Measurements from ENCODE around the gene NQO1. TPM values are rescaled to one million over a fixed set of nuclear protein-coding genes. Genes with fewer than 3 reads are reported as not detected.

Gene NQO1
- total RNA-seq, 1 experiment from 2014 or later = 519 TPM

DNA sequence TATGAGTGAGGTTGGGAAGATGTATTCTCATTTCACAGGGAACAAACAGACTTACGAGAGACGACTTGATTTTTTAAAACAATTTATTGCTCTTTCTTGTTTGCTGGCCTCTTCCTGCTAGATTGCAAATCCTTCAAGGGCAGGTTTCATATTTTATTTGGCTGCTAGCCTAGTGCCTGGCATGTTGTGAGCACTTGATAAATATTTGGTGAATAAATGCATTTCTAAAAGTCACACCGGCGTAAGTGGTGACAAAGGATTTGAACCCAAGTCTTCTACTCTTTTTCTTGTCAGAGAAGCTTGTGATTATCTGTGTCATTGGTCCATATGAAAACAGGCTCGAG is 37.2 kb upstream of the NQO1 start:
- Histone ChIP-seq H3K4me3 (replicated peaks in 1 of 2; ENCODE audit: low read depth in 1 of 2, low read length in 2 of 2) (peak overlapping the region; percentile 61 to 98; a peak in 3 of 4 replicates), H3K4me2 (ENCODE audit: low read length) (peak overlapping the region; percentile 86), H4K20me1 (ENCODE audit: insufficient read depth) (no peaks in the 10 kb centered on the region), H3K79me2 (ENCODE audit: insufficient read depth, low read length) (peaks cover 48% of the 10 kb centered on the region), H3K4me1 (ENCODE audit: control insufficient read depth in 1 of 2, insufficient read depth in 2 of 2, low read length in 2 of 2) (peaks cover 9 to 20% of the 10 kb centered on the region in 2 experiments; a peak in 3 of 4 replicates), H3K9ac (ENCODE audit: low read length) (no peak overlapping the region), H3K27ac (ENCODE audit: low read depth, low read length) (no peak overlapping the region), H3K27me3 (ENCODE audit: insufficient read depth, low read length) (no peaks in the 10 kb centered on the region), H3K36me3 (ENCODE audit: control insufficient read depth in 1 of 2, insufficient read depth in 2 of 2, low read length in 2 of 2) (no peaks in the 10 kb centered on the region), H3K9me2 (ENCODE audit: insufficient read depth) (no peaks in the 10 kb centered on the region), H2AFZ (ENCODE audit: low read depth, low read length, poor library complexity, severe bottlenecking) (no peak overlapping the region), H3K9me3 (ENCODE audit: control insufficient read depth in 1 of 2, insufficient read depth in 1 of 2, low read depth in 1 of 2, low read length in 2 of 2) (no peaks in the 10 kb centered on the region)
- intact Hi-C loops (cut with micrococcal nuclease) = no loop called here
- ChIA-PET POLR2A (interaction anchor here (2.0 kb wide), 1 partner anchor 9 kb away, joined by 5 read pairs; the partner anchor contains the start of gene NOB1), RAD21 (ENCODE audit: low non-redundant PET in 1 of 2, low total read pairs in 2 of 2, uncharacterized antibody in 2 of 2, unreplicated experiment in 2 of 2) (no interaction called here), CTCF (no interaction called here)
- ATAC-seq (no peak), DNase-seq (ENCODE audit: low read depth, low spot score) (no peak)
- BruUV-seq (replicated peaks) = no TSS peak
- TF ChIP-seq, protein P1, sequence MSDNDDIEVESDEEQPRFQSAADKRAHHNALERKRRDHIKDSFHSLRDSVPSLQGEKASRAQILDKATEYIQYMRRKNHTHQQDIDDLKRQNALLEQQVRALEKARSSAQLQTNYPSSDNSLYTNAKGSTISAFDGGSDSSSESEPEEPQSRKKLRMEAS (IDR thresholded peaks at IDR 0.05) = no peak
- TF ChIP-seq CBX3 (IDR thresholded peaks at IDR 0.05; ENCODE audit: low read depth) (no peak), ZNF274 (IDR thresholded peaks at IDR 0.05; ENCODE audit: low read depth, low read length) (no peak), SP1 (IDR thresholded peaks at IDR 0.05; ENCODE audit: low read depth) (no peak), EZH2 (IDR thresholded peaks at IDR 0.05) (no peak), ZFX (IDR thresholded peaks at IDR 0.05) (no peak), SRF (IDR thresholded peaks at IDR 0.05; ENCODE audit: low read depth) (no peak), POLR2A (IDR thresholded peaks at IDR 0.05; ENCODE audit: borderline replicate concordance, extremely low read depth, insufficient read depth, insufficient read length) (no peak), YY1 (IDR thresholded peaks at IDR 0.05; ENCODE audit: extremely low read depth, insufficient replicate concordance, low read depth, low read length) (no peak), RAD21 (IDR thresholded peaks at IDR 0.05; ENCODE audit: low read depth) (no peak), CTCF (IDR thresholded peaks at IDR 0.05 in 2 of 3, conservative IDR thresholded peaks at IDR 0.05 in 1 of 3; ENCODE audit: borderline replicate concordance in 1 of 3, insufficient read depth in 1 of 3, low read depth in 2 of 3, low read length in 2 of 3) (no peak), POLR2AphosphoS5 (IDR thresholded peaks at IDR 0.05; ENCODE audit: low read depth, low read length) (no peak), CEBPB (IDR thresholded peaks at IDR 0.05; ENCODE audit: low read depth) (no peak), JUND (IDR thresholded peaks at IDR 0.05) (no peak), SIN3A (IDR thresholded peaks at IDR 0.05; ENCODE audit: low read depth) (no peak), EZH2phosphoT487 (IDR thresholded peaks at IDR 0.05; ENCODE audit: borderline replicate concordance) (no peak), TCF7L2 (IDR thresholded peaks at IDR 0.05; ENCODE audit: borderline replicate concordance, extremely low read depth, insufficient read depth, insufficient read length) (no peak), FOSL1 (IDR thresholded peaks at IDR 0.05; ENCODE audit: low read depth) (no peak)
- TF ChIP-seq, protein P2, sequence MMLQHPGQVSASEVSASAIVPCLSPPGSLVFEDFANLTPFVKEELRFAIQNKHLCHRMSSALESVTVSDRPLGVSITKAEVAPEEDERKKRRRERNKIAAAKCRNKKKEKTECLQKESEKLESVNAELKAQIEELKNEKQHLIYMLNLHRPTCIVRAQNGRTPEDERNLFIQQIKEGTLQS (IDR thresholded peaks at IDR 0.05) = no peak
- TF ChIP-seq, protein P3, sequence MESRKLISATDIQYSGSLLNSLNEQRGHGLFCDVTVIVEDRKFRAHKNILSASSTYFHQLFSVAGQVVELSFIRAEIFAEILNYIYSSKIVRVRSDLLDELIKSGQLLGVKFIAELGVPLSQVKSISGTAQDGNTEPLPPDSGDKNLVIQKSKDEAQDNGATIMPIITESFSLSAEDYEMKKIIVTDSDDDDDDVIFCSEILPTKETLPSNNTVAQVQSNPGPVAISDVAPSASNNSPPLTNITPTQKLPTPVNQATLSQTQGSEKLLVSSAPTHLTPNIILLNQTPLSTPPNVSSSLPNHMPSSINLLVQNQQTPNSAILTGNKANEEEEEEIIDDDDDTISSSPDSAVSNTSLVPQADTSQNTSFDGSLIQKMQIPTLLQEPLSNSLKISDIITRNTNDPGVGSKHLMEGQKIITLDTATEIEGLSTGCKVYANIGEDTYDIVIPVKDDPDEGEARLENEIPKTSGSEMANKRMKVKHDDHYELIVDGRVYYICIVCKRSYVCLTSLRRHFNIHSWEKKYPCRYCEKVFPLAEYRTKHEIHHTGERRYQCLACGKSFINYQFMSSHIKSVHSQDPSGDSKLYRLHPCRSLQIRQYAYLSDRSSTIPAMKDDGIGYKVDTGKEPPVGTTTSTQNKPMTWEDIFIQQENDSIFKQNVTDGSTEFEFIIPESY (IDR thresholded peaks at IDR 0.05; ENCODE audit: extremely low read depth, insufficient replicate concordance, low read length) = no peak
